ENCODE data around the gene RALGAPB. TPM values are rescaled to one million over a fixed set of nuclear protein-coding genes. Genes with fewer than 3 reads are reported as not detected.
"Not testable (repeated sequence)": the region's sequence is repeated elsewhere in the genome, so short reads cannot be mapped to it uniquely, and the experiment has no call there.

The RALGAPB gene
- total and polyA plus RNA-seq, 10 donors = 6.8 to 62.5 (median 44.1) TPM

GRCh38 chr20:38430679-38431325 is 41.8 kb upstream of the RALGAPB start:
- intact Hi-C loops (cut with DNase I; ENCODE audit: low total_unique reads) = no loop called here
- Histone ChIP-seq H3K9me3 (no peaks in the 10 kb centered on the region), H3K36me3 (peaks cover 0 to 83% (median 81%) of the 10 kb centered on the region in 6 donors), H3K27me3 (replicated peaks in 1 of 7) (no peaks in the 10 kb centered on the region), H3K27ac (no peak overlapping the region), H3K4me1 (peaks cover 18 to 77% (median 32%) of the 10 kb centered on the region in 6 donors), H3K4me3 (no peak overlapping the region)
- TF ChIP-seq POLR2A (IDR thresholded peaks at IDR 0.05) (no peak), POLR2AphosphoS5 (IDR thresholded peaks at IDR 0.05) (no peak), CTCF (IDR thresholded peaks at IDR 0.05 in 8 of 11, conservative IDR thresholded peaks at IDR 0.05 in 3 of 11) (no peak)
- no peak for DNase-seq
- WGBS, 5 donors = 78 to 89% (median 84%) methylated on average over 7 to 8 of the region's 8 CpGs

- no peak for TF ChIP-seq POLR2AphosphoS5 (IDR thresholded peaks at IDR 0.05)
- TF ChIP-seq POLR2A (IDR thresholded peaks at IDR 0.05) = no peak
- TF ChIP-seq CTCF (IDR thresholded peaks at IDR 0.05 in 8 of 11, conservative IDR thresholded peaks at IDR 0.05 in 3 of 11) = no peak
- H3K36me3 ChIP-seq = peaks cover 0 to 69% (median 67%) of the 10 kb centered on the region in 6 donors
- 83 to 99% (median 95%) methylated on average over 5 to 6 of the region's 6 CpGs for WGBS, 5 donors
- H3K9me3 ChIP-seq = no peaks in the 10 kb centered on the region
- no peak overlapping the region for H3K4me3 ChIP-seq
- H3K4me1 ChIP-seq = peaks cover 18 to 74% (median 32%) of the 10 kb centered on the region in 6 donors
- intact Hi-C loops (cut with DNase I; ENCODE audit: low total_unique reads) = no loop called here
- H3K27ac ChIP-seq = peak overlapping the region in 1 of 8 donors; percentile 30
- DNase-seq = no peak
- no peaks in the 10 kb centered on the region for H3K27me3 ChIP-seq (replicated peaks in 1 of 7)
These were observed 40.4 kb upstream of the RALGAPB start for GRCh38 chr20:38432292-38432691.

- H3K9me3 ChIP-seq; H3K27ac ChIP-seq; DNase-seq; H3K27me3 ChIP-seq (replicated peaks in 1 of 7); intact Hi-C loops (cut with DNase I; ENCODE audit: low total_unique reads): not testable (repeated sequence)
- 84 to 96% (median 95%) methylated on average over 5 of the region's 5 CpGs for WGBS, 5 donors
- H3K4me3 ChIP-seq = peak overlapping the region in 2 of 8 donors; percentile 75 to 94
- peaks cover 0 to 63% (median 61%) of the 10 kb centered on the region in 6 donors for H3K36me3 ChIP-seq
- H3K4me1 ChIP-seq = peaks cover 18 to 68% (median 32%) of the 10 kb centered on the region in 6 donors
These were observed 39.8 kb upstream of the RALGAPB start for GRCh38 chr20:38432870-38433269.

GRCh38 chr20:38433304-38433972 is 39.2 kb upstream of the RALGAPB start:
- intact Hi-C loops (cut with DNase I; ENCODE audit: low total_unique reads) = no loop called here
- H3K36me3 ChIP-seq = peaks cover 0 to 57% (median 55%) of the 10 kb centered on the region in 6 donors
- DNase-seq = no peak
- peaks cover 18 to 62% (median 32%) of the 10 kb centered on the region in 6 donors for H3K4me1 ChIP-seq
- no peaks in the 10 kb centered on the region for H3K27me3 ChIP-seq (replicated peaks in 1 of 7)
- peak overlapping the region in 6 of 8 donors; percentile 71 to 94 (median 77) for H3K4me3 ChIP-seq
- H3K27ac ChIP-seq = peak overlapping the region in 5 of 8 donors; percentile 85 to 90 (median 87)
- WGBS, 5 donors = 72 to 93% (median 84%) methylated on average over 9 of the region's 9 CpGs
- no peaks in the 10 kb centered on the region for H3K9me3 ChIP-seq
- TF ChIP-seq POLR2AphosphoS5 (IDR thresholded peaks at IDR 0.05) (no peak), CTCF (IDR thresholded peaks at IDR 0.05 in 8 of 11, conservative IDR thresholded peaks at IDR 0.05 in 3 of 11) (no peak), POLR2A (IDR thresholded peaks at IDR 0.05) (no peak)

Data from spleen (tissue), 11 donors.